Measurements from ENCODE around the gene IL33.
A peak's percentile ranks its signal among the peaks of the same experiment; 100 is the strongest.
"Not testable (repeated sequence)": the region's sequence is repeated elsewhere in the genome, so short reads cannot be mapped to it uniquely, and the experiment has no call there.

IL33 gene

GRCh38 chr9:6215562-6215961, at the start of gene IL33:
Gene IL33 (plus strand): TSS chr9:6215807. CDS start chr9:6241695, 25,888 bp downstream.
- Histone ChIP-seq H3K4me1 (ENCODE audit: insufficient read depth, low read length) (peaks cover 18% of the 10 kb centered on the region), H3K36me3 (ENCODE audit: insufficient read depth, low read length) (no peaks in the 10 kb centered on the region), H3K9me3 (ENCODE audit: low read length) (peaks cover 5% of the 10 kb centered on the region), H3K27me3 (ENCODE audit: control insufficient read depth in 1 of 2, insufficient read depth in 2 of 2, low read length in 2 of 2) (no peaks in the 10 kb centered on the region), H3K9ac (ENCODE audit: low read length) (no peak within 1 kb of the TSS), H3K27ac (ENCODE audit: low read depth, low read length) (peak within 1 kb of the TSS; percentile 43), H3K4me3 (ENCODE audit: low read depth in 1 of 2, low read length in 2 of 2) (peak within 1 kb of the TSS; percentile 16 to 28)

DNA sequence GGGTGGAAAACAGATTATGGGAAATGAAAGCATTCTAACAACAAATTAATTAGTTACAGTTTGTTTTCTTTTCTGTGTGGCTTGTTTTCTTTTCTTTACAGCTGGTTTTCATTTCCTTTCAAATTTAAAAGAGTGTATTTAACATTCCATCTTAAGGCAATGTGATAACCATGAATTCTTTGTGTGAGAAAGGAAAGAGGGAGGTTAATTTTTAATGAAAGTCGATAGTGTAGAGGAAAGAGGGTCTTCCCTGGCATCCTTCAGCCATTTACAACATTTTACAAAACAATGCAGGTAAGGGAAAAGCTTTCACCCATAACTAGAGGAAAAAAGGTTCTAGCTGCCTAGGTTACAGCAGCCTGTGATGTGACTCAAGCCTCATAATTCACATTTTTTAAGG, 43.9 kb upstream of the IL33 start:
- Histone ChIP-seq H3K9me3 (ENCODE audit: low read length) (no peaks in the 10 kb centered on the region), H3K27me3 (ENCODE audit: control insufficient read depth in 1 of 2, insufficient read depth in 2 of 2, low read length in 2 of 2) (no peaks in the 10 kb centered on the region), H3K36me3 (ENCODE audit: insufficient read depth, low read length) (no peaks in the 10 kb centered on the region), H3K9ac (ENCODE audit: low read length) (no peak overlapping the region), H3K4me3 (ENCODE audit: low read depth in 1 of 2, low read length in 2 of 2) (no peak overlapping the region), H3K4me1 (ENCODE audit: insufficient read depth, low read length) (no peaks in the 10 kb centered on the region), H3K27ac (ENCODE audit: low read depth, low read length) (no peak overlapping the region)

DNA sequence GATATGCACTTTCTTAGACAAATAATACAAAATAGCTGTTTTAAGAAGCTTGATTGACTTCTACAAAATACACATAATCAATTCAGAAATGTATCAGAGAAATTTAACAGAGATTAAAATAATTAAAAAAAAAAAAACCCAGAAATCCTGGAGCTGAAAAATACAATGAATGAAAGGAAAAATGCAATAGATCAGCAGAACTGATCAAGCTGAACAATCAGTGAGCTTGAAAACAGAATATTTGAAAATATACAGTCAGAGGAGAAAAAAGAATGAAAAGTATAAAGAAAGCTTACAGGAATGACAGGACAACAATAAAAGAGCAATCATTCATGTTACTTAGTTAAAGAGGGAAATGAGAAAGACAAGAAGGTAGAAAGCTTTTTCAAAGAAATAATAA, 41.7 kb upstream of the IL33 start:
- no peaks in the 10 kb centered on the region for H3K36me3 ChIP-seq (ENCODE audit: insufficient read depth, low read length)
- no peaks in the 10 kb centered on the region for H3K9me3 ChIP-seq (ENCODE audit: low read length)
- no peak overlapping the region for H3K9ac ChIP-seq (ENCODE audit: low read length)
- H3K4me1 ChIP-seq (ENCODE audit: insufficient read depth, low read length): no peaks in the 10 kb centered on the region
- no peak overlapping the region for H3K27ac ChIP-seq (ENCODE audit: low read depth, low read length)
- H3K4me3 ChIP-seq (ENCODE audit: low read depth in 1 of 2, low read length in 2 of 2): no peak overlapping the region
- H3K27me3 ChIP-seq (ENCODE audit: control insufficient read depth in 1 of 2, insufficient read depth in 2 of 2, low read length in 2 of 2): no peaks in the 10 kb centered on the region

- H3K9ac ChIP-seq (ENCODE audit: low read length); H3K9me3 ChIP-seq (ENCODE audit: low read length); H3K27ac ChIP-seq (ENCODE audit: low read depth, low read length); H3K27me3 ChIP-seq (ENCODE audit: control insufficient read depth in 1 of 2, insufficient read depth in 2 of 2, low read length in 2 of 2); H3K4me1 ChIP-seq (ENCODE audit: insufficient read depth, low read length); H3K36me3 ChIP-seq (ENCODE audit: insufficient read depth, low read length); H3K4me3 ChIP-seq (ENCODE audit: low read depth in 1 of 2, low read length in 2 of 2): not testable (repeated sequence)
These were observed 32.9 kb upstream of the IL33 start for GRCh38 chr9:6182549-6183226.

- no peak overlapping the region for H3K4me3 ChIP-seq (ENCODE audit: low read depth in 1 of 2, low read length in 2 of 2)
- H3K4me1 ChIP-seq (ENCODE audit: insufficient read depth, low read length): peaks cover 7% of the 10 kb centered on the region
- no peak overlapping the region for H3K27ac ChIP-seq (ENCODE audit: low read depth, low read length)
- no peaks in the 10 kb centered on the region for H3K36me3 ChIP-seq (ENCODE audit: insufficient read depth, low read length)
- no peaks in the 10 kb centered on the region for H3K9me3 ChIP-seq (ENCODE audit: low read length)
- H3K9ac ChIP-seq (ENCODE audit: low read length): no peak overlapping the region
- no peaks in the 10 kb centered on the region for H3K27me3 ChIP-seq (ENCODE audit: control insufficient read depth in 1 of 2, insufficient read depth in 2 of 2, low read length in 2 of 2)
These were observed 32.4 kb upstream of the IL33 start for GRCh38 chr9:6183227-6183551.

- Histone ChIP-seq H3K36me3 (ENCODE audit: insufficient read depth, low read length) (no peaks in the 10 kb centered on the region), H3K27ac (ENCODE audit: low read depth, low read length) (no peak overlapping the region), H3K4me1 (ENCODE audit: insufficient read depth, low read length) (peaks cover 7% of the 10 kb centered on the region), H3K4me3 (ENCODE audit: low read depth in 1 of 2, low read length in 2 of 2) (no peak overlapping the region), H3K9me3 (ENCODE audit: low read length) (no peaks in the 10 kb centered on the region), H3K9ac (ENCODE audit: low read length) (no peak overlapping the region), H3K27me3 (ENCODE audit: control insufficient read depth in 1 of 2, insufficient read depth in 2 of 2, low read length in 2 of 2) (no peaks in the 10 kb centered on the region)
These were observed 32.0 kb upstream of the IL33 start for GRCh38 chr9:6183627-6184026.

GRCh38 chr9:6184749-6185645, 30.6 kb upstream of the IL33 start:
- Histone ChIP-seq H3K27ac (ENCODE audit: low read depth, low read length) (no peak overlapping the region), H3K4me3 (ENCODE audit: low read depth in 1 of 2, low read length in 2 of 2) (no peak overlapping the region), H3K9ac (ENCODE audit: low read length) (no peak overlapping the region), H3K27me3 (ENCODE audit: control insufficient read depth in 1 of 2, insufficient read depth in 2 of 2, low read length in 2 of 2) (no peaks in the 10 kb centered on the region), H3K9me3 (ENCODE audit: low read length) (no peaks in the 10 kb centered on the region), H3K36me3 (ENCODE audit: insufficient read depth, low read length) (no peaks in the 10 kb centered on the region), H3K4me1 (ENCODE audit: insufficient read depth, low read length) (peaks cover 7% of the 10 kb centered on the region)

GRCh38 chr9:6186691-6187090, 28.9 kb upstream of the IL33 start:
- Histone ChIP-seq H3K27ac (ENCODE audit: low read depth, low read length) (no peak overlapping the region), H3K9me3 (ENCODE audit: low read length) (no peaks in the 10 kb centered on the region), H3K27me3 (ENCODE audit: control insufficient read depth in 1 of 2, insufficient read depth in 2 of 2, low read length in 2 of 2) (no peaks in the 10 kb centered on the region), H3K4me1 (ENCODE audit: insufficient read depth, low read length) (peaks cover 7% of the 10 kb centered on the region), H3K4me3 (ENCODE audit: low read depth in 1 of 2, low read length in 2 of 2) (no peak overlapping the region), H3K36me3 (ENCODE audit: insufficient read depth, low read length) (no peaks in the 10 kb centered on the region), H3K9ac (ENCODE audit: low read length) (no peak overlapping the region)

DNA sequence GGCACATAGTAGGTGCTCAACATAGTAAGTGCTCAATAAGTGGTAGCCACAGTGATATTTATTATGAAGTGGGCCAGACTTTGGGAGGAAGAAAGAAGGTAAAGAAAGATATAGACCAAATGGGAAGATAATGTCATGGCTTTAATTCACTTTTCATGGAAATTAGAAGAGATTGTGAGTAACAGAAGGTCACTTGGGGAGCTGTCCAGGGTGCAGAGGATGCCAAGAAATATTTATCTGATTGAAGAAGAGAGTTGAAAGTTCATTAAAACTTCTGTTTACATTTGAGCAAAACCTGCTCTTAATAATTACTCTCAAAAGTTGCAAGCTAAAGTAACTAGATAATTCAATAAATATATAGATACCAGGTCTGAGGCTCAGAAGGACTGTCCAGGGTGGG, 28.3 kb upstream of the IL33 start:
- no peaks in the 10 kb centered on the region for H3K27me3 ChIP-seq (ENCODE audit: control insufficient read depth in 1 of 2, insufficient read depth in 2 of 2, low read length in 2 of 2)
- no peaks in the 10 kb centered on the region for H3K9me3 ChIP-seq (ENCODE audit: low read length)
- no peak overlapping the region for H3K4me3 ChIP-seq (ENCODE audit: low read depth in 1 of 2, low read length in 2 of 2)
- no peak overlapping the region for H3K9ac ChIP-seq (ENCODE audit: low read length)
- peaks cover 7% of the 10 kb centered on the region for H3K4me1 ChIP-seq (ENCODE audit: insufficient read depth, low read length)
- H3K36me3 ChIP-seq (ENCODE audit: insufficient read depth, low read length): no peaks in the 10 kb centered on the region
- no peak overlapping the region for H3K27ac ChIP-seq (ENCODE audit: low read depth, low read length)

- H3K4me3 ChIP-seq (ENCODE audit: low read depth in 1 of 2, low read length in 2 of 2): no peak overlapping the region
- H3K9ac ChIP-seq (ENCODE audit: low read length): no peak overlapping the region
- peaks cover 7% of the 10 kb centered on the region for H3K4me1 ChIP-seq (ENCODE audit: insufficient read depth, low read length)
These were observed 27.1 kb upstream of the IL33 start for GRCh38 chr9:6188466-6188865.

DNA sequence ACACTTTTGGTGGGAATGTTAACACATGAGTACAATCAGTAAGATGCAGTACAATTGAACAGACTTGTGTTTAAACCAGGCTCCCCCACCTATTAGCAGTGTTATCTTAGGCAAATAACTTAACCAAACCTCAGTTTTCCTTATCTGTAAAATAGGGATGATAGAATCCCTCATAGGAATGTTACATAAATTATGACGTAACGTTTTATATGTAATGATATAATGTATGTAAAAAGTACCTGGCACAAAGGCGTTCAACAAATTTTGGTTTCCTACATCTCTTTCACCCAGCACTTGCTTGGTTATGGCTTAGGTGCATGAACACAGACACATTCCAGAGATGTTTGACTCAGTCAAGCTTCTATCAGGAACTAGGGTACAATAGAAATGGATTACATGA, 26.7 kb upstream of the IL33 start:
- Histone ChIP-seq H3K9me3 (ENCODE audit: low read length) (no peaks in the 10 kb centered on the region), H3K36me3 (ENCODE audit: insufficient read depth, low read length) (no peaks in the 10 kb centered on the region), H3K27me3 (ENCODE audit: control insufficient read depth in 1 of 2, insufficient read depth in 2 of 2, low read length in 2 of 2) (no peaks in the 10 kb centered on the region), H3K4me3 (ENCODE audit: low read depth in 1 of 2, low read length in 2 of 2) (no peak overlapping the region), H3K27ac (ENCODE audit: low read depth, low read length) (no peak overlapping the region), H3K9ac (ENCODE audit: low read length) (no peak overlapping the region), H3K4me1 (ENCODE audit: insufficient read depth, low read length) (peaks cover 7% of the 10 kb centered on the region)

More at GRCh38 chr9:6188466-6188865, 27.1 kb upstream of the IL33 start:
- no peaks in the 10 kb centered on the region for H3K36me3 ChIP-seq (ENCODE audit: insufficient read depth, low read length)
- no peak overlapping the region for H3K27ac ChIP-seq (ENCODE audit: low read depth, low read length)
- no peaks in the 10 kb centered on the region for H3K27me3 ChIP-seq (ENCODE audit: control insufficient read depth in 1 of 2, insufficient read depth in 2 of 2, low read length in 2 of 2)
- no peaks in the 10 kb centered on the region for H3K9me3 ChIP-seq (ENCODE audit: low read length)

DNA sequence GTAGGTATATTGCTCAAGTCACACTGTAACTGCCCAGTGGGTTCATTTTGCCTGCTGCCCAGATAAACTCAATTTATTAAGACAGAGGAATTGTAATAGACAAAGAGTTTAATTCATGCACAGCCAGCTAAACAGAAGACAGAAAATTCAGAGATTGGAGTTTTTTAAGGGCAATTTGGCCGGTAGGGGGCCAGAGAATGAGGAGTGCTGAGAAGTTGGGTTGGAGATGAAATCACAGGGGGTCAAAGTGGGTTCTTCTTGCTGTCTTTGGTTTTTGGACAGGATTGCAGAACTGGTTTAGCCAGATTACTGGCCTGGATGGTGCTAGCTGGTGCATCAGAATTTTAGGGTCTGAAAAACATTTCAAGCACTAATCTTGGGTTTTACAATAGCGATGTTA, 20.7 kb upstream of the IL33 start:
- Histone ChIP-seq H3K9ac (ENCODE audit: low read length) (no peak overlapping the region), H3K4me1 (ENCODE audit: insufficient read depth, low read length) (no peaks in the 10 kb centered on the region), H3K4me3 (ENCODE audit: low read depth in 1 of 2, low read length in 2 of 2) (no peak overlapping the region), H3K36me3 (ENCODE audit: insufficient read depth, low read length) (no peaks in the 10 kb centered on the region), H3K27ac (ENCODE audit: low read depth, low read length) (no peak overlapping the region), H3K27me3 (ENCODE audit: control insufficient read depth in 1 of 2, insufficient read depth in 2 of 2, low read length in 2 of 2) (no peaks in the 10 kb centered on the region), H3K9me3 (ENCODE audit: low read length) (no peaks in the 10 kb centered on the region)
